GM13977 (cell line): Measurements from ENCODE around the gene RD3L.

Experiments used
- DNase-seq: peaks from one replicate; pipeline ENCODE4 v3.0.0; 2012; ENCODE audit warnings: low spot score
- CTCF ChIP-seq: IDR thresholded peaks from 2 replicates; pipeline ENCODE4 v1.5.1; 2012; ENCODE audit warnings: mild to moderate bottlenecking, control low read depth; ENCODE audit not compliant: insufficient read depth; ENCODE audit errors: extremely low read depth, missing control alignments
- in situ Hi-C: fragments of 300-500 bp; cut with MboI; formaldehyde crosslinking; loops from one replicate; pipeline ENCODE4 v1.12.0; 2022; ENCODE audit warnings: low sequenced_read_pairs, low pct_unique_long_range_greater_than_20kb, mixed read lengths, inconsistent platforms; ENCODE audit not compliant: unreplicated experiment

Gene RD3L

GRCh38 chr14:103909531-103910261, 32.6 kb downstream of the RD3L start:
- in situ Hi-C loops, result loop anchor here (10.0 kb wide), 1 partner anchor 105 kb away; no protein-coding TSS in a partner anchor
- no peak for TF ChIP-seq CTCF
- no peak for DNase-seq

GRCh38 chr14:103908580-103908979, 33.7 kb downstream of the RD3L start:
- in situ Hi-C loops, result no loop called here
- no peak for TF ChIP-seq CTCF
- DNase-seq, result no peak

- peak; percentile 35 for TF ChIP-seq CTCF
- no peak for DNase-seq
- in situ Hi-C loops, result no loop called here
Measured at GRCh38 chr14:103905842-103906456, 36.4 kb downstream of the RD3L start.

GRCh38 chr14:103904493-103905107, 37.7 kb downstream of the RD3L start:
- in situ Hi-C loops, result no loop called here
- no peak for DNase-seq
- TF ChIP-seq CTCF, result no peak

- no peak for TF ChIP-seq CTCF
- no peak for DNase-seq
- in situ Hi-C loops, result no loop called here
Measured at GRCh38 chr14:103899833-103900232, 42.5 kb downstream of the RD3L start.

GRCh38 chr14:103899316-103899715, 43.0 kb downstream of the RD3L start:
- TF ChIP-seq CTCF, result no peak
- DNase-seq, result no peak
- in situ Hi-C loops, result no loop called here
